Testis (tissue), 3 donors: ENCODE data around the gene TCF4. TPM values are rescaled to one million over a fixed set of nuclear protein-coding genes. Genes with fewer than 3 reads are reported as not detected.

Experiments
- DNase-seq: peaks from one replicate; pipeline ENCODE4 v3.0.0-alpha.2; 2019
- H3K27ac ChIP-seq, 2 donors: fragments of 200-600 bp; sonication (generic); one replicate each; pipeline ENCODE4 v1.5.1; 2019
- H3K27me3 ChIP-seq: fragments of 200-600 bp; sonication (generic); one replicate; pipeline ENCODE4 v1.5.1; 2019
- H3K36me3 ChIP-seq: fragments of 200-600 bp; sonication (generic); one replicate; pipeline ENCODE4 v1.5.1; 2017; ENCODE audit warnings: low read depth; ENCODE audit errors: missing control alignments
- H3K4me1 ChIP-seq: fragments of 200-600 bp; sonication (generic); one replicate; pipeline ENCODE4 v1.5.1; 2019
- H3K4me3 ChIP-seq, 2 donors: fragments of 200-600 bp; sonication (generic); one replicate each; pipeline ENCODE4 v1.5.1; 2017 to 2019
- H3K9me3 ChIP-seq: fragments of 200-600 bp; sonication (generic); one replicate; pipeline ENCODE4 v1.5.1; 2017
- POLR2A ChIP-seq: fragments of 450-650 bp; IDR thresholded peaks from one replicate; pipeline ENCODE4 v1.6.1; 2017; ENCODE audit warnings: antibody characterized with exemption, mild to moderate bottlenecking, moderate library complexity
- WGBS, 2 donors: methylation state at CpG; one replicate each; pipeline ENCODE4 v1.1.5; 2018; 5-methylcytosine and 5-hydroxymethylcytosine counted together
- intact Hi-C: fragments of 100-400 bp; cut with DNase I; formaldehyde crosslinking; loops from one replicate; pipeline ENCODE4 v1.15.1; 2023; ENCODE audit warnings: low total_unique reads
- polyA plus RNA-seq: library from polyadenylated mRNA; stranded (reverse); fragments of 350-450 nt; fragmentation: Illumina TruSeq; extraction: RNeasy Lipid Tissue Mini Kit (QIAGEN cat#74804); gene quantifications from one replicate; pipeline ENCODE4 v1.2.3, GENCODE V29; 2014; ENCODE audit warnings: low read depth, low replicate concordance; ENCODE audit not compliant: insufficient read depth
- total RNA-seq, 2 donors: library from RNA; depleted of rRNA; stranded (reverse); fragments of >200 nt; gene quantifications; one replicate each; pipeline ENCODE4 v1.2.3, GENCODE V29; 2016
- TF ChIP-seq, protein P1 (sequence below), 3 experiments: fragments of 450-650 bp in 2 of 3; fragments of 200-600 bp in 1 of 3; sonication (generic) in 1 of 3; IDR thresholded peaks; one replicate each; pipeline ENCODE4 v1.5.1; 2016 to 2019; ENCODE audit warnings: antibody characterized with exemption in 3 of 3, mild to moderate bottlenecking in 2 of 3, moderate library complexity in 1 of 3

Gene TCF4
- total and polyA plus RNA-seq, 3 donors from 2014 or later, result 50.8 to 122 (median 110) TPM

DNA sequence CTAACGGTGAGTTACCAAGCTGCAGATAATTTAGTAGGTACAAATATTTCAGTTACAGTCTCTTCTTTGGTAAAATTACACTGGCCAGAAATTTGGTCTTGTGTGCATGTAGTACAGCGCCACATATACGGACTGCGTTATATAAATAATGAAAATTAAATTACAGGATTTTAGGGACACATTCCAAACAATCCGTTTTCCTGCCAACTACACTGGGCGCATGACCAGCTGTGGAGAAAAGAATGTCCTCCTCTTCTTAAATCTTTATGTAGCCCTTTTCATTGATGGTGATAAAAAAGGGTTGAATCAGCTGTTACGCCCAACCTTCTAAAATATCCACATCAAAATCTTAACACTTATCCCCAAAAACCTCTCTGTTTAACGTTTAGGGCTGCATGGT is 37.5 kb downstream of the TCF4 start:
- H3K4me3 ChIP-seq, result no peak overlapping the region
- no peaks in the 10 kb centered on the region for H3K9me3 ChIP-seq
- DNase-seq, result no peak
- TF ChIP-seq, protein P1, sequence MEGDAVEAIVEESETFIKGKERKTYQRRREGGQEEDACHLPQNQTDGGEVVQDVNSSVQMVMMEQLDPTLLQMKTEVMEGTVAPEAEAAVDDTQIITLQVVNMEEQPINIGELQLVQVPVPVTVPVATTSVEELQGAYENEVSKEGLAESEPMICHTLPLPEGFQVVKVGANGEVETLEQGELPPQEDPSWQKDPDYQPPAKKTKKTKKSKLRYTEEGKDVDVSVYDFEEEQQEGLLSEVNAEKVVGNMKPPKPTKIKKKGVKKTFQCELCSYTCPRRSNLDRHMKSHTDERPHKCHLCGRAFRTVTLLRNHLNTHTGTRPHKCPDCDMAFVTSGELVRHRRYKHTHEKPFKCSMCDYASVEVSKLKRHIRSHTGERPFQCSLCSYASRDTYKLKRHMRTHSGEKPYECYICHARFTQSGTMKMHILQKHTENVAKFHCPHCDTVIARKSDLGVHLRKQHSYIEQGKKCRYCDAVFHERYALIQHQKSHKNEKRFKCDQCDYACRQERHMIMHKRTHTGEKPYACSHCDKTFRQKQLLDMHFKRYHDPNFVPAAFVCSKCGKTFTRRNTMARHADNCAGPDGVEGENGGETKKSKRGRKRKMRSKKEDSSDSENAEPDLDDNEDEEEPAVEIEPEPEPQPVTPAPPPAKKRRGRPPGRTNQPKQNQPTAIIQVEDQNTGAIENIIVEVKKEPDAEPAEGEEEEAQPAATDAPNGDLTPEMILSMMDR (IDR thresholded peaks at IDR 0.05), result no peak
- TF ChIP-seq POLR2A, result no peak
- intact Hi-C loops, result no loop called here
- 72 to 74% methylated on average over 8 of the region's 8 CpGs for WGBS, 2 donors
- H3K36me3 ChIP-seq, result no peaks in the 10 kb centered on the region
- no peak overlapping the region for H3K27ac ChIP-seq
- H3K4me1 ChIP-seq, result no peaks in the 10 kb centered on the region
- no peaks in the 10 kb centered on the region for H3K27me3 ChIP-seq

DNA sequence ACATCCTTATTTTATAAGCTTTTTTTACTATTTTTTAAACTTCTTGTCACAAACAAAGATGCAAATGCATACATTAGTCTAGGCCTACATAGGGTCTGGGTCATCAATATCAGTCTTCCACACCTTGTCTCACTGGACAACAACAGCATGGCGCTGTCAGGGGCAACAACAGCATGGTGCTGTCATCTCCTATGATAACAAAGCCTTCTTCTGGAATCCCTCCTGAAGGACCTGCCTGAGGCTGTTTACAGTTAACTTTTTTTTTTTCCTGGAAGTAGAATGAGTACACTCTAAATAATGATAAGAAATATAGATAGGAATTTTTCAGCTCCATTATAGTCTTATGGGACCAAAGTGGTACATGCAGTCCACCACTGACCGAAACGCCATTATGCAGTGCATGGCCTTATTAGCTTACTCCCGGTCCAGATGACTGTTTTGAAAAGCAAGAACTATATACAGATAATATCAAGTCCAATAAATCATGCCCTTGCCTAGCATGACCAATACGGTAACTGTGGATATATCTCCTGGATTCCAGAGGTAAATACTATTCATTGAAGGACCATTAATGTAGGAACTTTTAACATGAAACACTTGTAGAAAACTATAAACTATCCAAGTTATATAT is 38.4 kb downstream of the TCF4 start:
- intact Hi-C loops, result no loop called here
- 75 to 86% methylated on average over 5 of the region's 5 CpGs for WGBS, 2 donors
- H3K27ac ChIP-seq, result no peak overlapping the region

DNA sequence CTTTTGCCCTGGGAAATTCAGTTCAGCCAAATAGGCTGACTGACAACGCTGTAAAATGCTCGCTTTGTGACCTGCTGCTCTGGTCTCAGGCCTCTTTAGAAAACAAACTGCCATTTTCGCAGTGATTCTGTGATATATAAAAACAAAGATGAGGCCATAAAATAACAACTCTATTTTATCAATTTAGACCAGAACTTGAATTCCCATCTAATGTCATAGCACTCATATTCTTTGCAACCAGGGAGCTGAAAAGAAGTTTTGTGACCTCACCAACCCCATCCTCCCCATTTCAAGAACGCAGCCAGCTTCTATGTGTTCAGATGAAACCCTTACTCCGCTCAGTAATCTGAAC is 40.3 kb downstream of the TCF4 start:
- no peak overlapping the region for H3K27ac ChIP-seq
- H3K4me1 ChIP-seq, result no peaks in the 10 kb centered on the region
- H3K4me3 ChIP-seq, result no peak overlapping the region
- H3K27me3 ChIP-seq, result no peaks in the 10 kb centered on the region
- H3K9me3 ChIP-seq, result no peaks in the 10 kb centered on the region
- intact Hi-C loops, result no loop called here
- WGBS, 2 donors, result 83 to 85% methylated on average over 5 of the region's 5 CpGs
- TF ChIP-seq, protein P1 (IDR thresholded peaks at IDR 0.05), result no peak
- no peak for TF ChIP-seq POLR2A
- H3K36me3 ChIP-seq, result no peaks in the 10 kb centered on the region
- no peak for DNase-seq

More for the DNA sequence above, 38.4 kb downstream of the TCF4 start:
- H3K4me3 ChIP-seq, result no peak overlapping the region
- H3K36me3 ChIP-seq, result no peaks in the 10 kb centered on the region
- H3K27me3 ChIP-seq, result no peaks in the 10 kb centered on the region
- H3K4me1 ChIP-seq, result no peaks in the 10 kb centered on the region
- no peak for TF ChIP-seq POLR2A
- TF ChIP-seq, protein P1 (IDR thresholded peaks at IDR 0.05), result no peak
- H3K9me3 ChIP-seq, result no peaks in the 10 kb centered on the region
- DNase-seq, result no peak

DNA sequence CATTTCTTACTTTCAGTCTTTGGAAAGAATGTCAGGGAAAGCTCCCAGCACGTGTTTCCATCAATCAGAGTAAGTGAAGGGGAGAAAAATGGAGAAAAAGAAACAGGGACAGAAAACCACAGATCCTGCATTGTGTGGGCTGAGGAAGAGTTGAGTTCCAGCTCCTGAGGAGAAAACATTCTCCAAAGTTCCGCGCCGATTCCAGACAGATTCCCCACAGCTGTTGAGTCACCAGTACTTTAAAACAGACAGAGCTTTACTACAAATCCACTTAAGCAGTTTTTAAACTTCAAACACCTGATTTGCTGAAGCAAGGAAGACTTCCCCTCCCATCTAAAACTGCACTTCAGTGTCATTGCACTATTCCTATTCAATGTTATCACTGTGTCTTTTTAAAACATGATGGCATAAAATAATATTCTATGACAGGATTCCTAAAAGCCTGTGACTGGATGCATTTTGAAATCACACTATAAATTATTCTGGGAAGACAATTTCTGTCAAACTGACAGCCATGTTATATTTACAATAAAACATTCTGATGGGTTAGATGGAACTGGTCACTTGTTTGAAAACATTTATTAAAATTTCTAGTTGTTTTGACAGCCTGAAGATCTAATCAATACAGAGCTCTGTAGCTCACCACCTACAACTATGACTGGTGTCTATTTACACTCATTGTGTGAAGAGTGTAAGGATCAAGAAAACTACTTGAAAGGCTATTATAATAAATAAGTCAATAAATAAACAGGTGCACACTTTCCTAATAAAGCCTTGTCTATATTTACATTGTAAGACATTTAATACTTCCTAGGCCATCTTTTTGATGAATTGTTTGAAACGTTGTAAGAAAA is 40.9 kb downstream of the TCF4 start:
- no peaks in the 10 kb centered on the region for H3K9me3 ChIP-seq
- TF ChIP-seq, protein P1 (IDR thresholded peaks at IDR 0.05), result no peak
- no peak for TF ChIP-seq POLR2A
- H3K4me3 ChIP-seq, result no peak overlapping the region
- H3K4me1 ChIP-seq, result no peaks in the 10 kb centered on the region
- peak; percentile 27 for DNase-seq
- intact Hi-C loops, result no loop called here
- H3K27ac ChIP-seq, result no peak overlapping the region
- WGBS, 2 donors, result 20 to 36% methylated on average over 5 of the region's 5 CpGs
- no peaks in the 10 kb centered on the region for H3K27me3 ChIP-seq
- H3K36me3 ChIP-seq, result no peaks in the 10 kb centered on the region
